Epidermal melanocyte (primary cell): ENCODE measurements around the gene KIRREL1.

Source experiments
- DNase-seq: peaks from one replicate; pipeline ENCODE4 v3.0.0; 2011; ENCODE audit warnings: low spot score; ENCODE audit not compliant: insufficient read length

The KIRREL1 gene

GRCh38 chr1:158007180-158007579 lies 13.7 kb downstream of the KIRREL1 start:
- no peak for DNase-seq

GRCh38 chr1:158007667-158008386 lies 14.4 kb downstream of the KIRREL1 start:
- no peak for DNase-seq

GRCh38 chr1:158008630-158009029 lies 15.2 kb downstream of the KIRREL1 start:
- no peak for DNase-seq

DNA sequence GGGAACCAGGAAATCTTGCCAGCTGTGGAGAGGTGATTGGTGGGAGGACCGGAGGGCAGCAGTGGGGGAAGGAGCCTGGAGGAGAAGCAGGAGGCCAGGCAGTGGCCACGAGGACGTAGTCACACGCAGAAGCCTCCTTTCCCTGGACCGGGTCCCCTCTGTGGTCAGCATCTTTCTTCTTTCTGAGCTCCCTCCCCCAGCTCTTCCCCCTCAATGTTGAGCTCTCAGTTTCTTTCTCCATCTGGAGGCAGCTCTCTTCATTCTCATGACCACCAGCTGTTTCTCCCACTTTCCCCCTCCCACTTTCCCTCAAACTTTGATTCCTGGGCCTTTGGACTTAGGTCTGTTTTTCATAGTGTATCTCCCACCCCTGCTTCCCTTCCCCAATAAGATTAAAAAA lies 18.3 kb downstream of the KIRREL1 start:
- no peak for DNase-seq

DNA sequence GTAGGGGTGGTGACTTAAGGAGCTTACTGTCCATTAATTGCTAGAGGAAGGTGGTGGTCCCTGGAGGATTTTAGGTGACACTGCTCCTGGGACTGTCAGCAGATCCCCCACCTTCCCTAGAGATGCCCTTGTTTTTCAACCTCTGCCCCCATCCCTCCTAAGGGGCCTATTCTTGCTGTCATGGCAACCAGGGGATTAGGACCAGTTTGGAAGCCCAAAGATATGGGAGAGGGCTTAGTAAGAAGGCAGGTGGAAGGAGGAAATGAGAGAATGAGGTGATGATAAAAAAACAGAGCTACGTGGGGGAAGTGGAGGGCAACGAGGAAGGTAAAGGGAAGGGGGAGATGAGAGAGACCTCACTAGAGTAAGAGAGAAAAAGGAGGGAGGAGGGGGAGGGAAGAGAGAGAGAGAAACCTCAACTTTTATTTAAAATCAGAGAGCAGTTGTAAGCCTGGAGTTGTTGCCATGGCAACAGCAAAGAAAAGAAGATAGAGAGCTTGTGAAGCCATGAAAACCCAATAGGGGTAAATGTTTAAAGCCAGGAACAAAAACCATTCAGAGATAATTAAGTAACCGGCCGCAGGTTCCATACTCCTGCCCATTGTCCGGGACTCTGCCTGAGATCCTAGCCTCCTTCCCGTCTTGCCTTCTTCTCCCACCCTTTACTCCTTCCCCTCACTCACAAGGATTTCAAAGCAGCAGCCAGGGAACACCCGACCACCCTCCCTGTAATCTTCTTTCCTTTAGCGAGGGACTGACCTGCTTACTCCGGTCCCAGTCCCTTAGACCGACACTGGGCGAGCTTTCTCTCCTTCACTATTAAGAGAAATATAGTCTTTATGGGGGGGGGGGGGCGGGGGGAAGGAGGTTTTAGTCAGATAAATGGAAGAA lies 20.6 kb downstream of the KIRREL1 start:
- no peak for DNase-seq

DNA sequence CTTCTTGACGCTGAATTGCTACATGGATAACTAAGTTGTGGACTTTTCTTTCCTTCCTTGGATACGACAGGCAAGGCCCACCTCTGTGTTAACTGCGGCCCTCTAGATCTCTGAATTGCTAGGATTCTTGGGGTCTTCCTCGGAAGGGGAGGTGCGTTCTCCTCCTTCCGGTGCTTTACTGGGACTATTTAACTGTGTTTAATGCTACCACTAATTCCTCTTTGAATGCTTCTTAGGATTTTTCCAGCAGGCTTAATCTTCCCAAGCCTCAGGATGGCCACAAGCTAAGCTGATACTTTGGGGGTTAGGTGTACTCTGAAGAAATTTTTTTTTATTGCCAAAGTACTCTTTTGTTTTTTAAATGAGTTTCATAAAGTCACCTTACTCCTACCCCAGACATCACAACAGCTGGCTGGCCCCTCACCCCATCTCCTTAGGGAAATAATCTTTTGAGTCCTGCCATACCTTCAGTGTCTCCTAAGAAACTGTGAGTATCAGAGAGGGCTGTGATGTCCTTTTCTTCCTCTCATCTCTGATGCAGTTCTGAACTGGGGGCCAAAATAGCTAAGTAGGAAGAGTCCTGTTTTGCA lies 21.4 kb downstream of the KIRREL1 start:
- no peak for DNase-seq

DNA sequence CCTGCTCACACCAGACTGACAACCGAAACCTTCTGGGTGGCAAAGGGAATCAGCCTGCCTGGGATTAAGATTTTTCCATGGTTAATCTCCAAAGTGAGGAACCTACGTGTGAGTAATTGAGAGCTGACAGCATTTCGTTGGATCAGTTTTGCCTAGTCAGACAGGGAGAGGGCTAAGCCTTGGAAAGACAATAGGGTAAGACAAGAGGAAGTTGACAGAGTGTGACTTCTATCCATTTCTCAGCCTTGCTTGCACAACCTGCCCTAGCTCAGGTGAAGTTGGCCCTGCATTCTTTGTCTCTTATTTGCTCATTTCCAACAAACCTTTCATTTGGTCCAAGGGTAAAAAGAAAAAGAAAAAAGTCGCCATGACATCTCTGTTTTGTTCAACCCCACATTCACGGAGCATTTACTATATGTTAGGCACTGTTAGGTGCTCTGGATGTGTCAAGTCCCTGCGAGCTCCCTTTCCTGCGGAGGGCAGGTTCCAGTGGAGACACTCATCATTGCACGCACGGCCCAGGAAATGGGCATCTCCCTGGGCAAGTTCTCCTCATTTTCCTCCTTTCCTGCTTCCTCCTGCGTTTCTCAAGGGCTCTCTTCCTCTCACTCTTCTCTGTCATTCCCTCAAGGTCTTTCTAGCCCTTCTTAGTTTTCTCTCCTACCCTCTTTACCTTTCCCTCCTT lies 23.3 kb downstream of the KIRREL1 start:
- DNase-seq, result no peak

DNA sequence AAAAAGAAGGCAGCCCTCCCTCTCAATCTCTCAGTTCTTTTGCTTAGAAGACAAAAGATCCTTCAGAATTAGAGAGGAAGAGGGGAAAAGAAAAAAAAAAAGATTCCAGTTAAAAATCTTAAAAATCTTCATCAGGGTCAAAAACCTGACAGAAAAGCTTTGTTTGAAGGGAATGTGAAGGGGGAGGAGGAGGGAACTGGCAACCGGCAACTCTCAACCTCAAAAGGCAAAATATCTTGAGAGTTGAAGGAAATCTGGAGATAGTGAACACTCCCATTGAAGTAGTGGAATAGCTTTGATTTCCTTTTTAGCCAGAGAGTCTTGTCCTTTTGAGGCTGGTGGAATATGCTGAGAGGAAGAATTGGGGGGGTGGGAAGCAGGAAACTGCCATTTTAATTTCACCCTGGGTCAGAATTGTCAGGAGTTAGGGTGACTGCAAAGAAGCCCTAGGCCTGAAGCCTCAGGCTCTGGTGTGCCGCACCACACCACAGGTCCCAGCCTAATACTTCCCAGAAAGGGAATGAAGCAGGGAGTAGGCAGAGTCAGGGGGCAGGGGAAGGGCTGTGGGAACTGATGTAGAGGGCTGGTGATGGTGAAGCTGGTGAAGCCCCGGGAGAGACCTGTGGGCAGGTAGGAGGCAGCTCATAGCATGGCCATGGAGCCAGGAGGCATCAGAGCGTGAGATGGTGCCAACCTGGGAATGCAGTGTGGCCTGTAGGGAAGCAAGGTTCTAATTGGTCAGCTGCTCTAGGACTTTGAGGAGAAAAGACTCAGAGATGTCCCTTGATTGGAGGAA lies 24.6 kb downstream of the KIRREL1 start:
- no peak for DNase-seq

DNA sequence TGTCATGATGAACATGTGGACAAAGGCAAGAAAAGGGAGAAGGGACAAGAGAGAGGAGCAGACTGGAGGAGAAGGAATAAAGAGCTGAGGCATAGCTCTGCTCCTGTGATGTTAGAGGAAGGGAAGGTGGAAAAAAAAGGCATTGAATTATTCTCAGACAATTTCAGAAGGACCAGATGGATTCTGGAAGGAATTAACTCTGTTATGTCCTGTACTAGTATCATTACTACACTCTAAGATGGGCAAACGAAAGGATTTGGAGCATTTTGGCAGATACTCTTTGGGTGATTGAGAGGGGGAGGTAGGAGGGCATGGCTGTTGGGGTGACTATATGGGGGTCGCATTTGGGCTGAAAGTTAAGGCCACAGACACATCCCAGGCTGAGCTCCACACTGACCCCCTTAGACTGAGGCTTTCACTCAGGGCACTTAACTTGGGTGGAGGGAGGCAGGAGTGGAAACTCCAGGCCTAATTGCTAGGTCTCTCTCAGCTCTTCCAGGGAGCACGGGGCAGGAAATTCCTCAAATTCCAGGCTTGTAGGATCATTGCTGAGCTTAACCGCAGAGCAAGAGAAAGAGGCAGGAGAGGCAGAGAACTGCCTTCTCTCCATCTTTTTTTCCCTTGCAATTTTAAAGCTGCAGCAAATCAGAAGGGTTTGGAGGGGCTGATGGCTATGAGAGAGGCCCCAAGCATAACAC lies 25.9 kb downstream of the KIRREL1 start:
- DNase-seq, result peak; percentile 64

DNA sequence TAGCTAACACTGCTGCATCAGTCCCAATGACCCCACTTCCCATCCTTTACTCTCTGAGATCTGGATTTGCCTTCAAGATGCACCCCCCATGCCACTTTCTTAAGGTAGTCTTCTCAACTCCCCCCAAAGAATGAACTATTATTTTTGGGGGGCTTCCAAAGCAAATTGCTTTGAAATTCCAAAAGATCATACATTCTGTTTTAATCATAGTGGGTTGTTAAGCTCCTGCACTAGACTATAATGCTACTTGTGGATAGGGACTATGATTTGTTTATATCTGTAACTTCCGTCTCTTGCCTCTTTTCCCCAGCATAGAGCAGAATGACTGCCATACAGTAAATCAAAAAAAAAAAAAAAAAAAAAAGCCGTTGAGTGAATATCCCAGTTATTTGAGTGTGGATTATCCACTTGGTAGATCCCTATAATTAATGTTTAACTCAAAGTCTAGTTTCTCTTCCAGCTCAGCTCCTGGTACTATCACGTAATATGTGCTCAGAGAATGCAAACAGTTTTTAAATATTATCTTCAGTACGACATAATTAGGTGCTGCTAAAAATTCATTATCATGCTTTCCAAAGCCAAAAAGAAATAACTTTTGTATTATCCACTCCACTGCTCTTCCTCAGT lies 26.9 kb downstream of the KIRREL1 start:
- DNase-seq, result no peak

DNA sequence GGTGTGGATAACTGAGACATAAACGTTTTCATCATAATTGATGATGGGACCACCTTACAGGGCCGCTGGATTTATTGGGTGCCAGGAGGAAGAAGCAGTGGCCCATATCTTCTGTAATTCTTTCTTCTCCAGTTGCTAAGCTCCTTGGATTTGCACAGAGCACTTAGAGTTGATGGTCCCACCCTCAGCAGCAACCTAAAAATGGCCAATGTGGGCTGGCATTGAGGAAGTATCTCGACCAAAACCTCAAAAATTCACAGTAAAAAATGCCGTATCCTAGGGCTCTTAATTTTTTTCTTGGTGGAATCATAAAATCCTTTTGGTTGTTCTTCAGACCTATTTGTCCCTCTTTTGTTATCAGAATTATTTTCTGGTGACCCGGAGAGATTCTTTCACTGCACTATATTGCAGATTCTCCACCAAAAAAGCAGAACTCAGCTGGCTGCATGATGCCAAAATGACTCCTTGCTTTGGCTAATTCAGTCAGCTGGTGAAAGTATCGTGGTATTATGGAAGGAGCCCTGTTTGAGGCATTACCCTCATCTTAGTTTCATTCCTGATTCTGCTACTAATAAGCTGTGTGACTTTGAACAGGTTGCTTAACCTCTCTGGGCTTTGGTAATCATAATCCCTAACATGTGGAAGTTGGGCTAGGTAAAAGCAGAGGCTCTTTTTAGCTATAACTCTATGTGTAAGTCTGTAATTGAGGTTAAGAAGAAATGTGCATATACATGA lies 27.6 kb downstream of the KIRREL1 start:
- DNase-seq, result no peak

DNA sequence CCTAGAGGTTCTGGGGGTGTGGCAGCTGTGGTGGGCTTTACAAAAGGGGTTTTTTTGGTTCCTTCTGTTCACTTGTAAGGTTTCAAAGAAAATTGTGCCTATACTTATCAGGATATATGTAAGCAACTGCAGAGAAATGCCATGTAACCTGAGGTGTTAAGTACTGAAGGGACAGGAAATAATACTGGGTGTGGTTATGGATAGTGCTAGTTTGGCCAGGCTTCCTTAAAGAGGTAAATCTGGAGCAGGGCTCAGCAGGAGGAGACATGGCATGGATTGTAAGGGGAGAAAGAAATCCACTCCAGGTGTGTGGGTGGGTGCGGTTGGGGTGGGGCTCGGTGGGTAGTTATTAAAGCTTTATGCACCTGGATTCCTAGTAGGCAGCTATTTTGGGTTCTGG lies 28.3 kb downstream of the KIRREL1 start:
- DNase-seq, result no peak

DNA sequence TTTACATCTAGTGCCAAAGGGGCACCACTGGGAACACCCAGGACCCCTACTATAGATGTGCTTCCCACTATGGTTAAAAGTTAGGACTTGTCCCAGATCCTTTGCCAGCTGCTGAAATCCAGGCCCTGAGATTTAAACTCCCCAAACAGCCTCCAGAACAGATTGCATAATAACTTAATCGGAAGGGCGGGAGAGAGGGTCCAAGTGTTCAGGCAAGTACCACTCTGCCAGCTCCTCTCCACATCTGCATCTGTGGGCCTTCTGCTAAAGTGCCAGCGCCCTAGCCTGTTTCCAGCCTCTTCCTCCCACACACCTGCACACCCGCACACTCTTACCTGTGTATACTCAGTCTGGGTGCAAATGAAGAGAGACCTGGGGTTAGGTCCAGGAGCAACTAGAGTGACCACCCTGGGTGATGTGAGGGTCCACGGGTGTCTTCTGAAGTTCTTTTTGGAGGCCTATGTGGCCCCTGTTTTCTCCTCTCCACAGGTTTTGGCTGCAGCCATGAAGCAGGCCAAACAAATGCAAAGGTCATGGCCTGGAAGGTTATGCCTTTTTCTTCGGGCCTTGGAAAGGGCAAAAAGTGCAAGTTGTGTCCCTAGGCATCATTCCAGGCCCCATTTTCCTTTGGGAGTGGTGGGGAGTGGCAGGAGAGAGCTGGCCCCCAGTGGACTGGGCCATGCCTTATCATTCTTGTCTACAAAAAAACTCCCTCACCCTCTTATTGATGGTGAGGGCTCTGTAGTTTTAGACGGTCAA lies 29.3 kb downstream of the KIRREL1 start:
- no peak for DNase-seq

DNA sequence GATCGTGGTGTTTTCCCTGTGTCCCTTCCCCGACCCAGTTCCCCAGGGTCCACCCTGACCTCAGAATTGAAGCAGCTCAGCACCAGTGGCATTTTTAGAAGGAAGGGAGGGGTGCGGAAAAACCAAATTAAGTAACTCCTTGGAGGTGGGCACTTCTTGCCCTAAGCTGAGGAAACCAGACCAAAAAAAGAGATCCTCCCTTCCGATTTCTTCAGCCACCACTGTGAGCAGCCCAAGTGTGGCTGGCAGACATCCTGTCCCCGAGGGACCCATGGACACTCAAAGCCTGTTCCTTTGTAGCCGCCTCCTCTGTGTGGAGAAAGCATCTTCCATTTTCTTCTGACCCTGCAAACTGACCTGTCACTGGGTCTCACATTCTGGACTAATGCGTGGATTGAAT lies 31.3 kb downstream of the KIRREL1 start:
- no peak for DNase-seq

- DNase-seq, result no peak
Observed at GRCh38 chr1:158025576-158026230, 32.3 kb downstream of the KIRREL1 start.

DNA sequence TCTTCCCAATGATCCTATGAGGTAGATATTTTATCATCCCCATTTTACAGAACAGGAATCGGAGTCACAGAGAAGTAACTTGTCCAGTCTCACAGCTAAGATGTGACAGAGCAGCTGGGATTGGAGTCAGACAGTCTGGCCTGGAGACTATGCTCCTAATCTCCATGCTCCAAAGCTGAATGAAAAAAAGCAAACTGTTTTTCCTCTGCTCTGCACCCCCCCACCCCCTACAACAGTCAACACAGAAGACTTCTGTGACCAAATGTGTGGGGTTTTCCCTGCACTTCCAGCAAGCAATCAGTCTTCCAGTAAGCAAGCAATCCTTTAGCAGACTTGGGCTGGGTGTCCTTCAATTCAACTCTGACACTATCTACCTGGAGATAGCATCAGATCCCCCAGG lies 33.2 kb downstream of the KIRREL1 start:
- DNase-seq, result no peak

DNA sequence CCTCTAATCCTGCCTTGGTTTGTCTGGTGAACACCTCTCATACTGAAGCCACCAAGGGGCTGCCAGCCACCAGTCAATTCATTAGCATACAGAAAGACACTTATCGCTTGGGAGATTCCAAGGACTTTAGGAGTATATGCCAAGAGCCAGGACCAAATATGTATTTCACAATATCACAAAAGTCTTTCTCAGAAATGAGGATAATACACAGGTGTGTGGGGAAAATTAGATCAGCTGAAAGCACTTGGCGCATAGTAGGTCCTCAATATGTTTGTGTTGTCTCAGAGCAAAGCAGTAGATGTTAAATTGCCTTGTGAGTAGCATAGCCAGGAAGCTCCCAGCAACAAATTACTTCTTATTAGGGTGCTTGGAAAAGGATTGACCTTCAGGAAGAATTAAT lies 34.1 kb downstream of the KIRREL1 start:
- DNase-seq, result no peak

DNA sequence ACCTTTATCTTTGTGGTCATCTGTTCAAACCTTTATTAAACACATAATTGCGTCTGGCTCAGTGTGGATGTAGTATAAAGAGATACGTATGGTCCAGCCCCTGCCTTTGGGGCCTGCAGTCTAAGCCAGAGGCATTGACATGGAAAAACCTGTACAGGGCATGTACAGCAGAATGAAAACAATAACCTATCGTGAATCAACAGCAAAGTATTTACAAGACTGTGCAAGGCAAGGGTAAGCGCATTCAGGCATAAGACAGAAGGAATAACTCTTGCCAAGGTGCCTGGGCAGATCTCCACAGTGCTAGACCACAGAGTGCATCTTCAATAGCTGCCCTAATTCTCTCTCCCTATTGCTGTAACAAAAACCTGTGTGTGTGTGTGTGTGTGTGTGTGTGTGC lies 35.5 kb downstream of the KIRREL1 start:
- DNase-seq, result no peak
